Brain pericyte (primary cell): ENCODE measurements around the gene ERMAP.
"Not testable (repeated sequence)": the region's sequence is repeated elsewhere in the genome, so short reads cannot be mapped to it uniquely, and the experiment has no call there.

Experiments
- DNase-seq: peaks from one replicate; pipeline ENCODE4 v3.0.0-alpha.2; 2012; ENCODE audit warnings: low read depth, low spot score

Gene ERMAP

GRCh38 chr1:42807056-42807668, 9.8 kb upstream of the ERMAP start:
- DNase-seq: no peak

DNA sequence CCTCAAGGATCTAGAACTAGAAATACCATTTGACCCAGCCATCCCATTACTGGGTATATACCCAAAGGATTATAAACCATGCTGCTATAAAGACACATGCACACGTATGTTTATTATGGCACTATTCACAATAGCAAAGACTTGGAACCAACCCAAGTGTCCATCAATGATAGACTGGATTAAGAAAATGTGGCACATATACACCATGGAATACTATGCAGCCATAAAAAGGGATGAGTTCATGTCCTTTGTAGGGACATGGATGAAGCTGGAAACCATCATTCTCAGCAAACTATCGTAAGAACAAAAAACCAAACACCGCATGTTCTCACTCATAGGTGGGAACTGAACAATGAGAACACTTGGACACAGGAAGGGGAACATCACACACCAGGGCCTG, 2.1 kb upstream of the ERMAP start:
- not testable (repeated sequence) for DNase-seq

DNA sequence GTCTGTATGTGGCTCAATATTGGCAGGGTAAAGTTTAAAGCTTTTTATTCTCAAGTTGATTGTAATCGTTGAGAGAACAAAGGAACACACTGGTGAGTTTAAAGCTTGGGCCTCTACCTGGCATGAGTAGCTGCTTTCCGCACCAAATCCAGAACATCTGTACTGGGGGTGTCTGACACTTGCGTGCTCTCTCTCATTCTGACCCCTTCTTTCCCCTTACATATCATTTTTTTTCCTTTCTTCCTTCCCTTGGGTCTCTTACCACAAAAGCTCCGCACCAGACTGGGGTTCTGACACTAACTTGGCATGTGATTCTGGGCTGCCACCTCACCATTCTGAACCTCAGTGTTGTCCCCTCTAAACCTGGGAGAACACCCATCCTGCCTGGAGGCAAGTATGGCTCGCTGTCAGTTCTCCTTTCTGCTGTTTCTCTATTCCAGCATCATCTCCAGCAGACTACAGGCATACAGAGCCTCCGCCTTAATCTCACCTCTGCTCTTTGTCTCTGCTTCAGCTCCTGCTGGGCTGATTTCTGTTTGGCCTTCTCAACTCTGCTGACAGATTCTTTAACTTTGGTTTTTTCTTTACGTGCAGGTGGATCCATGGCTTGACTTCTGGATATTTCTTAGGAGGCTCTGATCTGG, 859 bp upstream of the ERMAP start:
- no peak for DNase-seq

- DNase-seq: no peak
Measured at GRCh38 chr1:42817440-42817767, 482 bp downstream of the ERMAP start.

- DNase-seq: no peak
Measured at GRCh38 chr1:42817976-42818375, 1.1 kb downstream of the ERMAP start.

- DNase-seq: no peak
Measured at GRCh38 chr1:42820813-42821212, 3.9 kb downstream of the ERMAP start.

DNA sequence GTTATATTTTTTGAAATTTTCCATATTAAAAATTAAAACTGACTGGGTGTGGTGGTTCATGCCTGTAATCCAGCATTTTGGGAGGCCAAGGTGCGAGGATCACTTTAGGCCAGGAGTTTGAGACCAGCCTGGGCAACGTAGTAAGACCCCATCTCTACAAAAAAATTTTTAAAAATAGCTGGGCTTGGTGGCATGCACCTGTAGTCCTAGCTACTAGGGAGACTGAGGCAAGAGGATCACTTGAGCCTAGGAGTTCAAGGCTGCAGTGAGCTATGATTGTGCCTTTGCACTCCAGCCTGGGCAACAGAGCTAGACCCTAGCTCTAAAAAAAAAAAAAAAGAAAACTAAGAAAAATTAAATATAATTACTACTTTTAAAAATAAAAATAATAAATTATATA, 4.8 kb downstream of the ERMAP start:
- no peak for DNase-seq

DNA sequence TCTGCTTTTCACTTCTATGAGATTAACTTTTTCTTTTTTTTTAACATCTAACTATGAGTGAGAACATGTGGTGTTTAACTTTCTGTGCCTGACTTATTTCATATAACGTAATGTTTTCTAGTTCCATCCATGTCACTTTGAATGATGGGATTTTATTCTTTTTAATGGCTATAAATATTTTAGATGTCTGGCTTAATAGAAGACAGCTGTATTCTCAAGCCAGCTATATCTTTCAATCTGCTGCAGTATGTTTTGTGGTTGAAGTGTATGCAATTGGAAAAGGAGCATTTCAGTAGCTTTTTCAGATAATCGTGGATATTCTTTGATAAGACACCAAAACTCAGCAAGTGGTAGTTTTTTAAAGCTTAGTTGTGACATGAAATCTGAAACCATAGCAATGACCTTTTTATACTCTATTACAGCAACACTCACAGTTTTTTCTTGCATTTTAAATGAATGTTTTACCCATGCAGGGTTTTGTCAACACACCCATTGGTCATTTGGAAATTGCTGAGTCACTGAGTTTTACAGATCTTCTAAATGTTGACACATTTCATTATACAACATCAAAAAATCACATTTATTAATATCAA, 6.0 kb downstream of the ERMAP start:
- no peak for DNase-seq

DNA sequence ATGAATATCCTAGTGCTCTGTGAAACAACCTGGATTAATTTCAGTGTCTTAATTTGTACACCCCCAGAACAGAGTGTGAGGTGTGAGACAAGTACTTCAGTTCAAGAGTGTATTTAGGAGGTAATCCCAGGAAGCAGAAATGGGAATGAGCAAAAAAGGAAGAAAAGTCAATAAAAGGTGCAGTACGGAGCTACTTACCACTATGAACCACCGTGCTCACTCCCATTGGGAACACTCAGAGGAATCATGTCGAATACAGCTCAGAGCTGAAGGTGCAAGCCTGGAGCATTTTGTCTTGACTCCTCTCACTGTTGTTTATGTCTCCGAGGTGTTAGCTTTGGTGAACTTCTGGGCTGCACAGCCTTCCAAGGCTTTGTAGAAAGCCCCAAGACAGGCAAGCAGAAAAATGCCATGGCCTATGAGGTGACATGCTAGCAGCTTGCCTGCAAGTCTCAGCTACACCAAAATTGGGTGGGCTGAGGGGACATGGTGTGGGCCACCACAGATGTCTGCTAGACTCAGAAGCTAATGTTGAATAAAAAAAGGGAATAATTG, 7.6 kb downstream of the ERMAP start:
- DNase-seq: no peak

DNA sequence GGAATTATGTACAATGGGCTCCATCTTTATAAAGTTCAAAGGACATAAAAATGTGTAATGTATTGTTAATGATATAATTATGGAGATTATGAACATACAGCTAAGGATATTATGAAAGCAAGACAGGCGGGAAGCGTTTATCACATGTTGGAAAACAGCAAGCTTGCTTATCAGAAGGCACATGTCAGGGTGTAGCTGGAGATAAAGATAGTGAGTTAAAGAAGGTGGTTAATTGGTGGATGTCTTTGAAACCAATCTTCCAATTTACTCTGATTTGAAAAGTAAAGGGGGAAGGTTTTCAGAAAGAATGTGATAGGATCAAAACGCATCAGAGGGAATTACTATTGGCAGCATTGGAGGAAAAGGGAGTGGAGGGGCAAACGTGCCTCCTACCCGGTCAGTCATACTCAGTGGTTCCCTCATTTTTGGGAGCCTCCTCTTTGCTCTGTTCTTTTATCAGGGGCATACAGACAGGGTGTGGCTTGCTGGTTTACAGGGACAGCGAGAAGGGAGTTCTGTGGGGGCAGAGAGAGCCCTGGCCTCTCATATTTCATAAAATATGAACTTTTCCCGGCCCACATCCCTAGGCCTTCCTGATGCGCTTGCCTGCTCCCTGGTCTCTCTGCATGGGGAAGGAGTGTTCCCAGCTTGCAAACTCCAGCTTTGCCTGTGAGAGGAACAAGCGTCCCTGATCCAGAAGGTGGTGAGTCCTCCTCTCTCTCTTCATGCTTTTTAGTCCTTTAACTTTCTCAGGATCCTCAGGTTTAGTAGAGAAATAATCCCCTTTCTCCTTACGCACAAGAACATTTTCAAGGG, 8.3 kb downstream of the ERMAP start:
- no peak for DNase-seq

GRCh38 chr1:42830631-42831030, 13.7 kb downstream of the ERMAP start:
- DNase-seq: no peak

- no peak for DNase-seq
Measured at GRCh38 chr1:42831273-42831672, 14.4 kb downstream of the ERMAP start.

DNA sequence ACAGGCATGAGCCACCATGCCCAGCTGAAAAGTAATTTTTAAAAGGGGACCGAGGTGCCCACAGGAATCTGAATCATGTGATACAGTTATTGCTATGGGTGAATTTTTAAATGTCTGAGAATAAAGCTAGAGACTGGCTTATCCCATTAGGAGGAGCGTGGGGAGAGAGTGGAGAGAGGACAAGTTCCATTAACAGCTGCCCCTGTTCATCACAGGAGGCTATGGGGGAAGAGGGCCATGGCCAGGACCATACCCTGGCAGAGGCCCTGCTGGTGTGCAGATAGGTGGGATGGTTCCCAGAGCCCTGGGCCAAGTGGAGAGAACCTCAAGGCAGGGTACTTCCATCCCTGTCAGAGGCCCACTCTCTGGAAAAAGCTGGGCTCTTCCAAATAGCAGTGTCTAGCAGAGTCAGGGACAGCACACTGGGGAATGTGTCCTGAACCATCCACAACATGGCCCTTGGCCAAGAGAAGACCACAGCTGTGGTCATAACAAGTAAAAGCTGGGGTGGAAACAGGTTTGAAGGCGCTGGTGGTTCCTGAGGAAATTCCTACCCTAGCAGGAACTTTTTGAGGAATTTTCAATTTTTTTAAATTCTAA, 15.8 kb downstream of the ERMAP start:
- no peak for DNase-seq

GRCh38 chr1:42833981-42834380, 17.1 kb downstream of the ERMAP start:
- DNase-seq: no peak

DNA sequence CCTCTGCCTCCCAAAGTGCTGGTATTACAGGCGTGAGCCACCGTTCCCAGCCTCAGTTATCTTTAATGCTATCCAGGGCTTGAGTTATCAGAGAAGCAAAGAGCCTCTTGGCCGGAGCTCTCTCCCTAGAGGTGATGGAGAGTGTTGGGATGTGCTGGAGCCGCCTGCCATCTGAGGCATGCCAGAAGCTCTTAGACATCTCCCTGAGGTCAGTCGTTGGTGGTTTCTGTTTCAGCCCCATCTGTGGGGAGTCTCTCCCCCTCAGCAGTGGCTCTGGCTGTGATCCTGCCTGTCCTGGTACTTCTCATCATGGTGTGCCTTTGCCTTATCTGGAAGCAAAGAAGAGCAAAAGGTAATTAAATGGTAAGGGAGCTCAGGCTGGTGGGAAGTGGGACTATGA, 17.9 kb downstream of the ERMAP start:
- DNase-seq: no peak

DNA sequence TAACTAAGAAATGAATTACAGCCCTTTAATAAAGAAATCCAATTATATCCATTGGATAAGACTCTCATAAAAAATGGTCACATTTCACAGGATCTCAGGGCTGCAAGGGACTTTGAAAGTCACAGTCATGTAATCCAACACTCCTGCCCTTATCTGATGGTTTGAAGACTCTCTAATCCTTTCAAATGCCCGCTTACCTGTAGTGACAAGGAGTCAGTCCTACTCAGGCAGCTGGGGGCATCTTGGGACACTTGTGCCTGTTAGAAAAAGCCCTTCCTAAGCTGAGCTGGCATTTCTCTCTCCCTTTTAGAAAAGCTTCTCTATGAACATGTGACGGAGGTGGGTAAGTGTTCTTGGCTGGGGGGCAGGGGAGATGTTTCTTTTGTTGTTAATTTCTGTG, 18.5 kb downstream of the ERMAP start:
- DNase-seq: no peak

DNA sequence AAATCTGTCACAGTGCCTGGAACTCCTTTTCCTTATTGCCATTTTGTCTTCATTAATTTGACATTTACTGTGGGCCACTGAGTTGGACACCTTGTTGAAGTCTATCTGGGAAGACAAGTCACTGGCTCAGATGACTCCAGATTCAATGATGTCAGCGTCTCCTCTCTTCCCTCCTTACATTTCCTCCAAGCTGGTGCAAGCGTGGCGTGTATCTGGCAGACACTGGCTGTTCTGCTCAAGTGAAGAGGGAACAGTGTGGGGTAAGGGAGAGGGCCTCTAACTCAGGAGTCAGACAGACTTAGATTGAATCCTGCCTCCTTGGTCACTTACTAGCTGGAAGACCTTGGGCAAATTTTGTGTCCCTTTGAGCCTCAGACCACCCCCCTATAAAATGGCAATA, 20.8 kb downstream of the ERMAP start:
- DNase-seq: no peak

DNA sequence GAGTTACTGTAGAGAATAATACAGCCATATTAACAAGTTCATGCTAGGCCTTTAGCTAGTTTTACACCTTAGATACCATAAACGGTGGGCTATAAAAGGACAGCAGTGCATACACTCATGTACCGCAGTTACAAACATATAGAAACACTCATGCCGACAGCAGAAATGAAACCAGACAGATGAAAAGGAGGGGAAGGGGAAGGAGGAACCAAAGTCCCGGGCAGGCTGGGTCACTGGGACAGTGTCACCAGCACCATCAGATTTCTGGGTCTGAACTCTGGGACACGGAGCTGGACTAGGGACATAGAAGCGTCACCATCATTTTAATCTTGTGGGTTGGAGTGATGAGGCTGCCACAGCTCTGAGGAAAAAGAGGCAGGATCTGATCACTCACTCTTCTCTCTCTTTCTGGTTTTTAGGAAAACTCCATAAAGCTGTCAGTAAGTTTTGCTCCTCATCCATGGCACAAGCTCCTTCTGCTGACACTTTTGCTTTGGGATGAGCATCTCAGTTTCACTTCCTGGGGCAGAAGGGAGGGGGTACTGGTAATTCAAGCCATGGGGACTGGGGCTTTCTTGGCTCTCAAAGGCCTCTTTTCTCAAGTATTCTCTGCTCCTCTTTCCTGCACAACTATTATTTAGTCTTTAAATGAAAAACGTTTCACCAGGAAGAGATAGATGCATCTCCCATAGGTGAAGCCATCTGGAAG, 21.7 kb downstream of the ERMAP start:
- no peak for DNase-seq

DNA sequence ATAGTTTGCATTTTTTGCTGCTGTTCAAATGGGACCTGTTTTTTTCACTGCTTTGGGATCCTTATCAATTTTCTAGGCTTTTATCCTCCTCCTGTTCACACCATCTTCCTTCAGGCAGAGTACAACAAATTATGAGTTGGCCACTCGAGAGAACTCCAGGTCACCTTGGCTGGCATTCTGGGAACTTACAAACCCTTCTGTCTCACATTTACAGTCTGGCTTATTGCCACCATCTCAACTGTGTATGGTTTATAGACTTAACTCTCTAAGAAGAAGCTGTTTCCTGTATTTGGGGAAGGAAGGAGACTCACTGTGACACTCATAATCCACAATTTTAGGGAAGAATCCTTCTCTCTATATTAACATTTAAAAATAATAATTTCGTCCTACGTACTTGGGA, 24.1 kb downstream of the ERMAP start:
- DNase-seq: no peak

GRCh38 chr1:42841440-42842147, 24.7 kb downstream of the ERMAP start:
- no peak for DNase-seq
